SK-N-SH (cell line): ENCODE measurements around the gene SPACA9.

Source experiments
- EZH2phosphoT487 ChIP-seq: fragments of 200-600 bp; sonication (generic); IDR thresholded peaks from 2 replicates; pipeline ENCODE4 v1.6.1; 2017; ENCODE audit warnings: low read depth, mixed run types, mild to moderate bottlenecking, antibody characterized with exemption, moderate library complexity, borderline replicate concordance
- MXI1 ChIP-seq: IDR thresholded peaks from 2 replicates; pipeline ENCODE4 v1.6.1; 2012; ENCODE audit warnings: mild to moderate bottlenecking, low read depth, low read length, improper control_type of control experiment
- RAD21 ChIP-seq: IDR thresholded peaks from 2 replicates; pipeline ENCODE4 v1.6.1; 2012; ENCODE audit warnings: mild to moderate bottlenecking, low read length
- RXRA ChIP-seq: IDR thresholded peaks from 2 replicates; pipeline ENCODE4 v1.4.0; 2012; ENCODE audit warnings: low read depth, mild to moderate bottlenecking, borderline replicate concordance
- YY1 ChIP-seq: IDR thresholded peaks from 2 replicates; pipeline ENCODE4 v1.4.0; 2012; ENCODE audit warnings: low read depth, mild to moderate bottlenecking
- TF ChIP-seq, protein P1 (sequence below): fragments of 200-600 bp; sonication (generic); IDR thresholded peaks from 2 replicates; pipeline ENCODE4 v1.6.1; 2017; ENCODE audit warnings: antibody characterized with exemption, mild to moderate bottlenecking, moderate library complexity
- TF ChIP-seq, protein P2 (sequence below): IDR thresholded peaks from 2 replicates; pipeline ENCODE4 v1.6.1; 2012; ENCODE audit warnings: mild to moderate bottlenecking, low read depth, low read length, moderate library complexity
- TF ChIP-seq, protein P3 (sequence below): IDR thresholded peaks from 2 replicates; pipeline ENCODE4 v1.4.0; 2012; ENCODE audit warnings: low read depth, borderline replicate concordance
- TF ChIP-seq, protein P4 (sequence below): IDR thresholded peaks from 2 replicates; pipeline ENCODE4 v1.4.0; 2012; ENCODE audit warnings: low read depth

GRCh38 chr9:132838291-132838690 lies 40.4 kb upstream of the SPACA9 start:
- TF ChIP-seq, protein P1, sequence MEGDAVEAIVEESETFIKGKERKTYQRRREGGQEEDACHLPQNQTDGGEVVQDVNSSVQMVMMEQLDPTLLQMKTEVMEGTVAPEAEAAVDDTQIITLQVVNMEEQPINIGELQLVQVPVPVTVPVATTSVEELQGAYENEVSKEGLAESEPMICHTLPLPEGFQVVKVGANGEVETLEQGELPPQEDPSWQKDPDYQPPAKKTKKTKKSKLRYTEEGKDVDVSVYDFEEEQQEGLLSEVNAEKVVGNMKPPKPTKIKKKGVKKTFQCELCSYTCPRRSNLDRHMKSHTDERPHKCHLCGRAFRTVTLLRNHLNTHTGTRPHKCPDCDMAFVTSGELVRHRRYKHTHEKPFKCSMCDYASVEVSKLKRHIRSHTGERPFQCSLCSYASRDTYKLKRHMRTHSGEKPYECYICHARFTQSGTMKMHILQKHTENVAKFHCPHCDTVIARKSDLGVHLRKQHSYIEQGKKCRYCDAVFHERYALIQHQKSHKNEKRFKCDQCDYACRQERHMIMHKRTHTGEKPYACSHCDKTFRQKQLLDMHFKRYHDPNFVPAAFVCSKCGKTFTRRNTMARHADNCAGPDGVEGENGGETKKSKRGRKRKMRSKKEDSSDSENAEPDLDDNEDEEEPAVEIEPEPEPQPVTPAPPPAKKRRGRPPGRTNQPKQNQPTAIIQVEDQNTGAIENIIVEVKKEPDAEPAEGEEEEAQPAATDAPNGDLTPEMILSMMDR: no peak
- TF ChIP-seq, protein P2, sequence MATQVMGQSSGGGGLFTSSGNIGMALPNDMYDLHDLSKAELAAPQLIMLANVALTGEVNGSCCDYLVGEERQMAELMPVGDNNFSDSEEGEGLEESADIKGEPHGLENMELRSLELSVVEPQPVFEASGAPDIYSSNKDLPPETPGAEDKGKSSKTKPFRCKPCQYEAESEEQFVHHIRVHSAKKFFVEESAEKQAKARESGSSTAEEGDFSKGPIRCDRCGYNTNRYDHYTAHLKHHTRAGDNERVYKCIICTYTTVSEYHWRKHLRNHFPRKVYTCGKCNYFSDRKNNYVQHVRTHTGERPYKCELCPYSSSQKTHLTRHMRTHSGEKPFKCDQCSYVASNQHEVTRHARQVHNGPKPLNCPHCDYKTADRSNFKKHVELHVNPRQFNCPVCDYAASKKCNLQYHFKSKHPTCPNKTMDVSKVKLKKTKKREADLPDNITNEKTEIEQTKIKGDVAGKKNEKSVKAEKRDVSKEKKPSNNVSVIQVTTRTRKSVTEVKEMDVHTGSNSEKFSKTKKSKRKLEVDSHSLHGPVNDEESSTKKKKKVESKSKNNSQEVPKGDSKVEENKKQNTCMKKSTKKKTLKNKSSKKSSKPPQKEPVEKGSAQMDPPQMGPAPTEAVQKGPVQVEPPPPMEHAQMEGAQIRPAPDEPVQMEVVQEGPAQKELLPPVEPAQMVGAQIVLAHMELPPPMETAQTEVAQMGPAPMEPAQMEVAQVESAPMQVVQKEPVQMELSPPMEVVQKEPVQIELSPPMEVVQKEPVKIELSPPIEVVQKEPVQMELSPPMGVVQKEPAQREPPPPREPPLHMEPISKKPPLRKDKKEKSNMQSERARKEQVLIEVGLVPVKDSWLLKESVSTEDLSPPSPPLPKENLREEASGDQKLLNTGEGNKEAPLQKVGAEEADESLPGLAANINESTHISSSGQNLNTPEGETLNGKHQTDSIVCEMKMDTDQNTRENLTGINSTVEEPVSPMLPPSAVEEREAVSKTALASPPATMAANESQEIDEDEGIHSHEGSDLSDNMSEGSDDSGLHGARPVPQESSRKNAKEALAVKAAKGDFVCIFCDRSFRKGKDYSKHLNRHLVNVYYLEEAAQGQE: no peak
- TF ChIP-seq YY1 (no peak), RAD21 (no peak), RXRA (no peak), MXI1 (no peak), EZH2phosphoT487 (no peak)
- TF ChIP-seq, protein P3, sequence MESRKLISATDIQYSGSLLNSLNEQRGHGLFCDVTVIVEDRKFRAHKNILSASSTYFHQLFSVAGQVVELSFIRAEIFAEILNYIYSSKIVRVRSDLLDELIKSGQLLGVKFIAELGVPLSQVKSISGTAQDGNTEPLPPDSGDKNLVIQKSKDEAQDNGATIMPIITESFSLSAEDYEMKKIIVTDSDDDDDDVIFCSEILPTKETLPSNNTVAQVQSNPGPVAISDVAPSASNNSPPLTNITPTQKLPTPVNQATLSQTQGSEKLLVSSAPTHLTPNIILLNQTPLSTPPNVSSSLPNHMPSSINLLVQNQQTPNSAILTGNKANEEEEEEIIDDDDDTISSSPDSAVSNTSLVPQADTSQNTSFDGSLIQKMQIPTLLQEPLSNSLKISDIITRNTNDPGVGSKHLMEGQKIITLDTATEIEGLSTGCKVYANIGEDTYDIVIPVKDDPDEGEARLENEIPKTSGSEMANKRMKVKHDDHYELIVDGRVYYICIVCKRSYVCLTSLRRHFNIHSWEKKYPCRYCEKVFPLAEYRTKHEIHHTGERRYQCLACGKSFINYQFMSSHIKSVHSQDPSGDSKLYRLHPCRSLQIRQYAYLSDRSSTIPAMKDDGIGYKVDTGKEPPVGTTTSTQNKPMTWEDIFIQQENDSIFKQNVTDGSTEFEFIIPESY: no peak
- TF ChIP-seq, protein P4, sequence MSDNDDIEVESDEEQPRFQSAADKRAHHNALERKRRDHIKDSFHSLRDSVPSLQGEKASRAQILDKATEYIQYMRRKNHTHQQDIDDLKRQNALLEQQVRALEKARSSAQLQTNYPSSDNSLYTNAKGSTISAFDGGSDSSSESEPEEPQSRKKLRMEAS: no peak
